GM19438 (cell line): Measurements from ENCODE around the gene APBB2.
"Not testable (repeated sequence)": the region's sequence is repeated elsewhere in the genome, so short reads cannot be mapped to it uniquely, and the experiment has no call there.

Experiments used
- ATAC-seq: cut with Tn5 transposase; IDR thresholded peaks from one replicate; pipeline ENCODE4 v1.9.1; 2021; ENCODE audit warnings: low read depth; ENCODE audit not compliant: unreplicated experiment

APBB2 gene

DNA sequence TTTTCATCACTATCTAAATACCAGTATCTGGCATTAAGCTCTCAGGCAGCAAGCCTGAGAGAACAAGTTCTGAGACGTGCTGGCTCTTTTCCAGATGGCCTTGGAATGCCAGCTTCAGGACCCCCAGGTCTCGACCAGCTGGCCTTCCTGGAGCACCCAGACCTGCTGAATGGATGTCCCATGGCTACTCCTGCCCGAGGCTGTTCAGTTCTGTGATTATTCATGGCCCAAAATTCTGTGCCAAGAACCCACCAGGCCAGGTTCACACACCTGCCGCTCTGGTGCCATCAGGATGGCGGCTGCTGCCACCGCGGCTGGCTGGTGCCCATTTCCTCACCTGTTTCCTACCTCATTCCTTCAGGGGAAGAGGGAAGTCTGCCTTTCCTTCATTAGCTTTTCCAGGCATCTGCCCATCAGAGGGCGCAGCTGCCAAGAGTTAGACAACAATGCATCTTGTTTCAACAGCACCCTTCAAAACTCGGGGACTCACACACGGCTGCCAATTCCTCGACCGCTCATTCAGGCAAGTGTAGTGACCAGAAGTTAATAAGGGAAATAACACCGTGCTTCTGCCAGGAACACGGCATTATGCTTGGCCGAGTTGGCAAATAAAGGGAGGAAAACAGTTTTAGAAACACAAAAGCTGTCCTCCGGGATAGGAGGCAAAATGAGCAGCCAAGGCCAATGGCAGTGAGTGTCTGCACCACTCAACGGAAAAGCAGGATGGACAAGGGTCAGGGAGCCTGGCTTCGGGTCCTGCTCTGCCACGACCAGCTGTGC is 290.8 kb downstream of the APBB2 start:
- no peak for ATAC-seq

DNA sequence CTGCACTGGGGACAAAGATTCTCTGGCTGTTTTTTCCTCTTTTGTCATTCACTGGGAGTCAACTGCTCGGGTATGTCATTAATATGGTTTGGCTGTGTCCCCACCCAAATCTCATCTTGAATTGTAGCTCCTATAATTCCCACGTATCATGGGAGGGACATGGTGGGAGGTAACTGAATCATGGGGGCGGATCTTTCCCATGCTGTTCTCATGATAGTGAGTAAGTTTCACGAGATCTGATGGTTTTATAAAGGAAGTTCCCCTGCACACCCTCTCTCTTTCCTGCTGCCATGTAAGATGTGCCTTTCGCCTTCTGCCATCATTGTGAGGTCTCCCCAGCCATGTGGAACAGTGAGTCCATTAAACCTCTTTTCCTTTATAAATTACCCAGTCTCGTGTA is 294.4 kb downstream of the APBB2 start:
- ATAC-seq: not testable (repeated sequence)

DNA sequence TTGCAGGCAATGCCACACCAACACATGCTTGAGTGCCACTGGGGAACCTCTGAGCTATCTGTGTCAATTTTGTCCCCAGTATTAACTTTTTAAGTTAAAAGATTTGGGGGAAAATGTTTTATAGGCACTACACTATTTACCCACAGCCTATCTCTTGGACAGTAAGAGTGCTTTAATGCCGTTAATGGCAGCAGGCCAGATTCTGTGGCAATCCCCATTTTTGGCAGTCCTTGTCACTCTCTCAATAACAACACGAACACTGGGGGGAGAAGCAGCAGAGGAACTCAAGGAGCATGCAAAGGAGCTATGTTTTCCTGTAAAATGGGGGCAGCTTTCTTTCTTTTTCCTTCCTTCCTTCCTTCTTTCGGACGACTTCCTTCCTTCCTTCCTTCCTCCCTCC is 296.0 kb downstream of the APBB2 start:
- no peak for ATAC-seq

DNA sequence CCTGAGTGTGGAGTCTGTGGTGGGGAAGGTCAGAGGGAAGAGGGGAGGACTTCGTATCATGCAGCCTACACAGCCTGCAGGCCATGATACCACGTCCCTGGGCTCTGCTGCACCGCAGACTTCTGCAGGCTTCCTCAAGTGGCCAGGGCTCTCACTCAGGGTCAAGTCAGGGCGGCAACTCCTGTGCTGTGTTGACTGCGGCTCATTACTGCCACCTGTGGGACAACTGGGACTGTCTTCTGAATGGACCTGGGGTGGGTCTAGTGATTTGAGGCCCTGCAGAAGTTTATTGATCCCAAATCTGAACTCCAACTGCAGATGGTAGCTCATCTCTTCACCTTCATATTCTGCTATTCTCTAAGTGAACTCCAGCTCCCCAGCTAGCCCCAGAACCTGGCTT is 297.5 kb downstream of the APBB2 start:
- ATAC-seq: no peak

DNA sequence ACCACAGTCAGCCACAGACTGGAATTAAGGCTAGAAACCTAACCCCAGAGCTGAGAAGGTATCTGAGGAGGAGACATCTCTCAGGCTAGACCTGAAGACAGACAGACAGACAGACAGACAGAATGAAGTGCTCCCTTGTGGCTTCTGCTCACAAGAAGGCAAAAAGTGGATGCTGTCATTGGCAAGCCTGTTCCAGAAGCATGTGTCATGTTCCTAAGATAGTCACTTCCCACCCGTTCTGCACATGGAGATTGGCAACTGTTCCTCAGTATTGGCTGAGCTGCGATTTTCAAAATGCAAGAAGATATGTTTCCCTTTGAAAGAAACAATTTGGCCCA is 298.2 kb downstream of the APBB2 start:
- no peak for ATAC-seq

DNA sequence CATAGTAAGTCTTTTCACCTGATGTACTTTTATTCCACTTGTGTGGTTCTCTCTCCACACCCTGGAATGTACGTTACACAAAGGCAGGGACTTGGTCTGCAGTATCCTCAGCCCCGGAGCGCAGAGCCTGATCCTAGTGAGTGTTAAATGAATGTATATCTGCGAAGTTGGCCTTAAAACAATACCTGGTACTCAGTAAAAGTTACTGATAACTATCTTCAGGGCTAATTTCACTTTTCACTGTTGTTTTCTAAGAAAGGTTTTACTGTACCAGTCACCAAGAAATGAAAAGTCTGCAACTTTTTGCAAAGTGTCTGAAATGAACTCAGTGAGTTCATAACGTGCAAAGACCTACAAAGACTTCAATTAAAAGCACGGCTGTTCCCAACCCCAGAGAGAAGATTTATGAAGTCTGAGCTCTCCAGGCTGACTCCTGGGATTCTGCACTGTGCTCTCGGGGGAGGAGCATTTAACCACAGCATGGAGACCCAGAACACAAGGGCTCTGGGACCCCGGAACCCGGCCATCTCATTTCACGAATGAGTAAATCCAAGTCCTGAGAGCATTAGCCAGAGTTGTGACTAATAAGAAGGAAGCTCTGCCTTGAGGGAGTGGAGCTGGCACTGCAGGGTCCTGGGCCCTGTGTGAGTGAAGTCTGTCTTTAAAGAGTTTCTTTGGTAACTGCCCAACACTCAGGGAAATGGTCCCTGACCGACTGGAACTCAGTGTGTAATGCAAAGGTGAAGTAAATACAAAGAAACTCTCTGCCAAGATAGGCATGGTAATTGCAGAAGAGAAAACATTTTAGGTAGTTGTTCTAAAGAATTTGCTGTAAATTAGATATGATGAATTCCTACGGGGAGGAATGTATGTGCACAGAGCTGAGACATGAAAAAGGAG is 298.8 kb downstream of the APBB2 start:
- ATAC-seq: no peak

DNA sequence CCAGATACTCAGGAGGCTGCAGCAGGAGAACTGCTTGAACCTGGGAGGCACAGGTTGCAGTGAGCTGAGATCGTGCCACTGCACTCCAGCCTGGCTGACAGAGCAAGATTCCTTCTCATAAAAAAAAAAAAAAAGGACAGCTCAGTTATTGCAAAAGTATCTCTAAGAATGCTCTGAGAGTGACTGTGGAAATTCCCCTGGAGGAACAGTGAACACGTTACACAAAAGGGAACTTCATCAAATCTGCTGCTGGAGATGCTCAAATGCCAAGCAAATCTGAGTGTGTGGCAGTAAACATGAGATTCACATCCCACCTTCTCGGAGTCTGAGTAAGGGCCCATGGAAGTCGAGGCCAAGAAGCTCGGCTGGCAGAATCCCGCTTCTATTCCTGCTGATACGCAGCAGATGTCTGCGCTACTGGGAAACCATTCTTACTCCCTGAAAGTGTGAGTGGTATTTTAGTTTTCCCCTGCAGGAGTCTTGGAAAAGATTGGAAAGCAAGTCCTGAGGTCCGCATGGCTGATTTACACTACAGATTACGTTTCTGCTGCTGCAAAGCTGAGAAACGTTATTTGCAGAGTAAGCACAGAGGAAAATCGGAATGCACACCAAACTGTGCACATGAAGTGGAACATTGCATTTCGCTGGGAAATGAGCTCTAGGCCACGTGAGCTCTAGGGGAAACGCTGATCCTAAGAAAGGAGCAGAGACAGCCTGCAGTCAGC is 301.7 kb downstream of the APBB2 start:
- no peak for ATAC-seq

DNA sequence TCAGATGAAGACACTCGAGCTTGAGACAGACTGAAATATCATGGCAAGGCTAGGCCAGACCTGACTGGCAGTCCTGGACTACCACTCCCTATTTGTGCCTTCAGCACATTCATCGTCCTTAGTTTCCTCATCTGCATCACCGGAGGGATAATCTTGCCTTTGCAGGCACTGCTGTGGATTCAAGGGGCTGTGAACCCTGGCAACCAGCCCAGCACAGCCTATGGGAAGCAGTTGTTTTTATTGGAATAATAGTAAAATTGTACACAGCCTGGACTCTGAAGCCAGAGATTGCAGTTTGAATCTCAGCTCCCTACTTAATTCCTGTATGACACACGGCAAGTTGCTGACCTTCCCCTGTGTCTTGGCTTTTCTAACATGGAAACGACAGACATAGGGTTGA is 303.6 kb downstream of the APBB2 start:
- ATAC-seq: no peak

DNA sequence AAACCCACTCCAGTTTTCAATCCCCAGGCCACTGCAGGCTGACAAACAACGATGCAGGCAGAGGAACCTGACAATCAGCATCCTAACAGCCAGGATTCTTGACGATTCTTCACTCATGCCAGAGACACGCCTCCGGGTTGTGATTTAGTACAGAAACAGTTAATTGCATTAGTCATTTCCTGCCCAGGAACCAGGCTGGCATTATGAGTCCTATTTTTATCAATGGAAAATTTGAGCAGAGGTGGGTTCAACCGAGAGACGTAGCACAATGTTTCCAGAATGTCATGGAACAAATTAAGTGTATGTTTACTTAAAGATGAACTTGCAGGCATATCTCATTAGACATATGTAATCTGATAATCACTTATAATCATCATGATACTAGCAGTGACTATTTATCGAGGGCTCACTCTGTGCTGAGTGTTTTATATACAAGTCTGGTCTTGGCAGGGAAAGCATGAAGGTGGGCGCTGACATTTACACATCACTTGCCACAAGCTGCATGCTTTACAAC is 304.9 kb downstream of the APBB2 start:
- ATAC-seq: no peak

DNA sequence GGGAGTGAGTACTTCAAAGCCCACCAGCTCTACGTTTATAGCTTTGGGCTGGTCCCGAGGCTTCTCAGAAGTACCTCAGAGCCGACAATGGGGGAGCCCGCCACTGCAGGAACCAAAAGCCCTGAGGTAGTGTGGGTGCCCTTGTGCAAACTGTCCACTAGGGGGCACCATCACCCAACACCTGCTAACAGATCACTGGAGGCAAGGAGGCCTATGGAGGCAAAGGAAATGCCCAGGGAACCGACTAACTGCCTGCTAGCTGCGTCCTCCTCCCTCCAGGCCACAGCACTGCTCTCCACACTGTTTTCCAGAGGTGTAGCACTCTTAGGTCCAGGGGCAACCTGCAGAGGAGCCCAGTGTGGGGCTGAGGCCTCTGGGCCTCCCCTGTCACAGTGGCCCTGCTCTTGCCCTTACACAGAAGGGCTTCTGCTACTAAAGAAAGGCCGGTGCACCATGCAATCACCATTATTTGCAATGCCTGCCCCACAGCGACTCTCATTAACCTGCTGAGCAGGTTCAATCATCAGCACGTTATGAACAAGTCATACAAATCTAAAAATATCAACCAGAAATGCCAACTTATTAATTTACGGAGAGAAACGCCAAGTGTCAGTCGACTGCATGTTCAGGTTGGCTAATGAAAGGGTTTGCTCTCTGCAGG is 305.5 kb downstream of the APBB2 start:
- ATAC-seq: peak; percentile 95

DNA sequence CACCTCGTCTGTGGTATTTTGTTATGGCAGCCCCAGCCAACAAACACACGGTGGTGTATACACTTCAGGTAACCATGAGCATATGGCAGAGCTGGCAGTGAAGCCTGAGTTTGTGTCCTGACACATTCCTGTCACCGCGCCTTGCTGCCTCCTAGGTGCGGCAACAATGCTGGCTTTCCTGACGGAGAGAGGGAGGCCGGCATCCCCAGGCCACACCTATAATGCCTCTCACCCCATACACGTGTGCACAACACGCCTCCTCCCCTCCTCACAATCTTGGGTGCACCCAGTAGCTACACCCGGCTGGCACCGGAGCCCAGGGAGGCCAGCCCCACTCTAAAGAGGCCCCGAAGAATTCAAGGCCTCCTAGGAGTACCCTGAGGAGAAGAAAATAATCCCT is 306.0 kb downstream of the APBB2 start:
- ATAC-seq: no peak

DNA sequence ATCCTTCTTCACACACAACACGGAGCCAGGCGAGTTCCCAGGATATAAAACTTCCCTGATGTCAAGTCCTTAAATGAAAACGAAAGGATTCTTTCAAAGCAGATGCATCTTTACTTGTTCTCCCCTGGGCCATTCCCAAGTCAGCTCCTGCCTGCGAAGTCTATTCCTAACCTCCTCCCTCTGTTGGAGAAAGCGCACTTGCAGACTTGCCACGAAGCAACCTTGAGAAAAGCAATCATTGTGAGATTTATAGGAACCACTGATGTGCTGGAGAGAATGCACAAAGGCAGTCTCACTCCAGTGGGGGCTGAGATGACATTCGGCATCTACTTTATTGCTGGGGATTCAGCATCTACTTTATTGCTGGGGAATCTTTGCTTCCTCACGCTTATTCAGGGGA is 308.9 kb downstream of the APBB2 start:
- no peak for ATAC-seq

DNA sequence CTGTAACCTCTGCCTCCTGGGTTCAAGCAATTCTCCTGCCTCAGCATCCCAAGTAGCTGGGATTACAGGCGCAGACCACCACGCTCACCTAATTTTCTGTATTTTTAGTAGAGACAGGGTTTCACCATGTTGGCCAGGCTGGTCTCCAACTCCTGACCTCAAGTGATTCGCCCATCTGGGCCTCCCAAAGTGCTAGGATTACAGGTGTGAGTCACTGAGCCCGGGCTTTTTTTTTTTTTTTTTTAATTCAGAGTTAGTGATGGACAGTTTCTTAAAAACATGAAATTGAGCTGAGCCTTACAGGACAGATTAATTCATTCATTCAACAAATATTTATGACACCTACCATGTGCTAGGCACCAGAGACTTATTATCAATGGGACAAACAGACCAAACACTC is 313.8 kb downstream of the APBB2 start:
- ATAC-seq: not testable (repeated sequence)

DNA sequence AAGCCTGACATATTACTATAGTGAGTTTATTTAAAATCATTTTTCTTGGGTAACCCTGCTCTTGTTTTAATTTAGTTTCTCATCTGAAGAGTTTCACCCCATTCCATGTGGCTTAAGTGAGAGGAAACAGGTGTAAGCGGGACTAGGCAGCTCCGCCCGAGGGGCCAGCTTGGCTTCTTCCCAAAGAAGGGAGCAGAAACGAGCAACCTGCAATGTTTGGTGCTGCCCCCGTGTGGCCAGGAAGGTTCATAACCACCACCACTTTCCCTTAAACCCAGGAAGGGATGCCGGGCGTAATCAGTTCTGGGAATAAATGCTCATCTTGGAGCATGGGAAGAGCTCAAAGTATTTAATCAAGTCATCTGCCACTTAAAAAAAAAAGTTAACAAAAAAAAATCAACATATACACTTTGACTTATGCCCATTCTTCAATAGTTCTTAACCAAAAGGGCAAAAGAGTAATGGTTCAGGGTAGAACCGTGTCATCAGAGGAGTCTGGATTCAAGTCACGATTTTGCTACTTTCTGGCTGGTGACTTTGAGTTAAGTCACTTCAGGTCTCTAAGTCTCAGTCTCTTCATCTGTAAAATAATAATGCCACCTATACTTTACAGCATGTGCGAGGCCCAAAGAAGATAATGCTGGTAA is 316.7 kb downstream of the APBB2 start:
- no peak for ATAC-seq

DNA sequence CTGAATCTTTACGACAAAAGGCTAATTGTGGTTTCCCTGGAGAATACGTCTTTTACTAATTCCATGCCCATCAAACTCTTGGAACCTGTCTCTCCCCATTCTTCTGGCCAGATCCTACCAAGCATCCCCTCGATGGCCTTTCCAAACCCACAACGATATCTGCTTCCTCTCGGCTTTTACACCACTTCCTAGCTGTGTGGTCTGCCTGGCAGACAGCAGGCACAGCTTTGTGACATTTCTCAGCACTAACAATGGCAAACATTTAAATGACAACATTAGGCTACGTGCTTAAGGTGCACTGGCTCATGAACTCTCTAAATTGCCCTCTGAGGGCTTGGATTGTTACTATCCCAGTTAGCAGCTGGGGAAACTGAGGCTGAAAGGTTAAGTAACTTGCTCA is 323.6 kb downstream of the APBB2 start:
- ATAC-seq: no peak

DNA sequence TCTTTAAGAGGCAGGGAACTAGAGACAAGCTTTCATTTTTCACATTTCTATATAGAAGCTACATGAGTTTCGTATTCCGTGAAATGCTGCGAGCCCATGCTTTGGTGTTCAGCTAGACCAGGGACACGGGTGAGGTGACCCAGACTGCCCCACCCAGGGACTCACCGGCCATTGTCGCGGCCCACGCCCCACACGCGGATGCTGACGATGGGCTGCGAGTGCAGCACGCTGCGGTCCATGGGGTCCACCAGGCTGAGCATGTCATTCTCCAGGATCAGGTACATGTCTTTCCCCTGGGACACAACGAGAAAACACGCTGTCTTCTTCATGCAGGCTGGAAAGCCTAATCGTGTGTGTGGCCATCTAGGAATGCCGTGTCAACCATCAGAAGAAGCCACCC is 324.1 kb downstream of the APBB2 start:
- ATAC-seq: no peak

DNA sequence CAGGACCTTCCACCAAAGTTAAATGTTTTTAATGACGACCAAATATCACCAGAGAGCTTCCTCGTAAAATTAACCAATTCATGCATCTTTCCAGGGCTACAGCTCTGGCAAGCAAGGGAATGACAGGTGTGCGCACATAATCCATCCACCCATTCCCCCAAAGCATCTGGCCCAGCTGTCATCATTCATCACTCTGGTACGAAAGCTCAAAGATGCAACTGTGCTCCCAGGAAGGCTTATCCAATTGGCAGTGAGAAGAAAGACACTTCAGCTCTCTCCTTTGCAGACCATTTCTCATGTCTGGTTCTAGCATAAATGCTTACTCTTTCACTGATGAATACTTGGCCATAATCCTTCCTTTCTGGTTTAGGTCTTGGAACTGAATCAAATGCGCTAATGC is 325.4 kb downstream of the APBB2 start:
- no peak for ATAC-seq

DNA sequence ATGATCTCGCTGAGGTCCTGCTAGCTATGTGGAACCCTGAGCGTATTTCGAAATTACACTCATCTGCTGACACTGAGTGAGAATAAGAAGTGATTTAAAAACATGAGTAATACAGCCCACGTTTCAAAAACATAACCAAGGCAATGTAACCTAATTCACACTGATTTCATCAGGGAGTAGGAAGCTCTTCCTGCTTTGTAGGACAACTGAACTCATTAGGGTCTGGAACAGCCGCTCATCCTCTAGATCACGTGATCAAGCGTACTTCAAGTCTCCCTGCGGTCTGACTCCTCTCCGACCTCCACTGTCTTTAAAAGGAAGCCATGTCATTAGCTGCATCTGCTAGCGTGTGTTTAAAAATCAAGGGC is 326.6 kb downstream of the APBB2 start:
- ATAC-seq: no peak

DNA sequence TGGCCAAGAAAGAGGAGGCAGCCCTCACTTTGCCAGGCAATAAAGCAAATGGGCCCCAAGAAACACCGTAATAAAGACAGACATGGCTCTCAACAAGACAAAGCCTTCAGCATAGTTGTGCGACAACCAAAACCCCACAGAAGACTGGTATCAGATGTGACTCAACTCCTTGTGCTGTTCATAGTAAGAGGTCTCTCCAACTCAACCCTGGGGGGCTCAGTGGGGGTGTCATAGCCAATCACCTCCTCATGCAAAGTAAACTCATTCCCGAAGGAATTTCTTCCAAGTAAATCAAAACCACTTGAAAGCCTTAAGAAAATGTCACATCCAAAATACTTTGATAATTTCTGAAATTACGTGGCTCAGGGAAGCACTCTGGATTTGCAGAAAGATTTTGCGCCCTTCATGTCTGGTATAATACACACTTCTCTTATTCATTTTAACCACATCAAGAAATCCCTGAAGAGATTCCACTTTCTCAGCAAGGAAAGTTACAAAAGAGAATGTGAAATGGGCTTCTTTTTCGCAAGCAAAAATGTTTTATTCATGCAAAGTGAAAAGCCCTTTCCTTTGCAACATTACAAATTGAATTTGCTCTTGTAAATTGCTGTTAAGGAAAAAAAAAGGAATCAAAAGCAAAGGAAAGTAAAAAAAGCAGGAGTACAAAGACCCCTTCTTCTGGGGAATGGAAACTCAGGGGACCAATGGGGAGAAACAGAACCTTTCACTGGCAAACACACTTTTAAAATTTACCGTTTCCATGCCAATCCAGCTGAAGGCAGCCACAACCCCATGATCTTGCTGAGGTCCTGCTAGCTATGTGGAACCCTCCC is 327.2 kb downstream of the APBB2 start:
- ATAC-seq: no peak
